H9 (cell line): Measurements from ENCODE around the gene HECW1. TPM values are rescaled to one million over a fixed set of nuclear protein-coding genes. Genes with fewer than 3 reads are reported as not detected.

Experiments used
- DNase-seq: peaks from one replicate; pipeline ENCODE4 v3.0.0-alpha.2; 2017
- H2AFZ ChIP-seq: one replicate; pipeline ENCODE4 v1.6.1; 2013; ENCODE audit warnings: mild to moderate bottlenecking, low read length, control low read depth, moderate library complexity
- H2AK5ac ChIP-seq: 2 replicates; pipeline ENCODE4 v1.6.1; 2013; ENCODE audit warnings: low read length, control low read depth, mixed read lengths; ENCODE audit not compliant: insufficient read length
- H2BK120ac ChIP-seq: one replicate; pipeline ENCODE4 v1.6.1; 2013; ENCODE audit warnings: low read depth, mild to moderate bottlenecking, low read length, control low read depth, inconsistent platforms; ENCODE audit not compliant: poor library complexity, severe bottlenecking
- H2BK12ac ChIP-seq: 2 replicates; pipeline ENCODE4 v1.6.1; 2013; ENCODE audit warnings: low read length, control low read depth, mixed read lengths, low read depth; ENCODE audit not compliant: insufficient read length
- H2BK15ac ChIP-seq: 2 replicates; pipeline ENCODE4 v1.6.1; 2013; ENCODE audit warnings: low read depth, low read length, control low read depth
- H2BK20ac ChIP-seq: one replicate; pipeline ENCODE4 v1.6.1; 2013; ENCODE audit warnings: low read depth, mild to moderate bottlenecking, low read length, control low read depth, inconsistent platforms; ENCODE audit not compliant: poor library complexity, severe bottlenecking
- H2BK5ac ChIP-seq: 2 replicates; pipeline ENCODE4 v1.6.1; 2013; ENCODE audit warnings: low read length, control low read depth, mixed read lengths; ENCODE audit not compliant: insufficient read length
- H3K14ac ChIP-seq: 2 replicates; pipeline ENCODE4 v1.6.1; 2013; ENCODE audit warnings: low read length, control low read depth; ENCODE audit not compliant: insufficient read depth
- H3K18ac ChIP-seq: 2 replicates; pipeline ENCODE4 v1.6.1; 2013; ENCODE audit warnings: low read depth, mild to moderate bottlenecking, mixed read lengths, low read length, control low read depth; ENCODE audit not compliant: insufficient read length
- H3K23ac ChIP-seq: 2 replicates; pipeline ENCODE4 v1.6.1; 2013; ENCODE audit warnings: low read length, control low read depth, mixed read lengths, low read depth; ENCODE audit not compliant: insufficient read length
- H3K23me2 ChIP-seq: 2 replicates; pipeline ENCODE4 v1.6.1; 2013; ENCODE audit warnings: low read depth, mild to moderate bottlenecking, mixed read lengths, low read length, control low read depth; ENCODE audit not compliant: insufficient read length, poor library complexity, severe bottlenecking
- H3K27ac ChIP-seq: 2 replicates; pipeline ENCODE4 v1.5.1; 2013; ENCODE audit warnings: low read length, control low read depth, mixed read lengths, low read depth; ENCODE audit not compliant: insufficient read length
- H3K27me3 ChIP-seq: 2 replicates; pipeline ENCODE4 v1.6.1; 2013; ENCODE audit warnings: low read length, control low read depth, inconsistent platforms; ENCODE audit not compliant: insufficient read depth
- H3K4ac ChIP-seq: 2 replicates; pipeline ENCODE4 v1.6.1; 2013; ENCODE audit warnings: low read depth, mild to moderate bottlenecking, control low read depth, inconsistent platforms, low read length, moderate library complexity
- H3K4me1 ChIP-seq: 2 replicates; pipeline ENCODE4 v1.6.1; 2013; ENCODE audit warnings: low read length, control low read depth, inconsistent platforms; ENCODE audit not compliant: insufficient read depth
- H3K4me2 ChIP-seq: 2 replicates; pipeline ENCODE4 v1.6.1; 2013; ENCODE audit warnings: low read length, control low read depth, mixed read lengths; ENCODE audit not compliant: insufficient read length, insufficient read depth
- H3K56ac ChIP-seq: 2 replicates; pipeline ENCODE4 v1.6.1; 2013; ENCODE audit warnings: low read depth, mild to moderate bottlenecking, mixed read lengths, low read length, control low read depth; ENCODE audit not compliant: insufficient read length
- H3K79me1 ChIP-seq: 2 replicates; pipeline ENCODE4 v1.6.1; 2013; ENCODE audit warnings: low read depth, mild to moderate bottlenecking, moderate library complexity, low read length, control low read depth, inconsistent platforms; ENCODE audit not compliant: insufficient read depth, poor library complexity, severe bottlenecking
- H3K79me2 ChIP-seq: 2 replicates; pipeline ENCODE4 v1.6.1; 2013; ENCODE audit warnings: low read length, control low read depth, inconsistent platforms; ENCODE audit not compliant: insufficient read depth
- H3K9ac ChIP-seq: 2 replicates; pipeline ENCODE4 v1.6.1; 2013; ENCODE audit warnings: low read length, control low read depth, mixed read lengths; ENCODE audit not compliant: insufficient read length; ENCODE audit errors: extremely low read depth
- H3K9me3 ChIP-seq: one replicate; pipeline ENCODE4 v1.6.1; 2013; ENCODE audit warnings: low read depth, low read length, inconsistent platforms; ENCODE audit not compliant: control insufficient read depth
- H3T11ph ChIP-seq: one replicate; pipeline ENCODE4 v1.6.1; 2013; ENCODE audit warnings: mild to moderate bottlenecking, low read length, control low read depth, inconsistent platforms
- H4K20me1 ChIP-seq: one replicate; pipeline ENCODE4 v1.6.1; 2013; ENCODE audit not compliant: control insufficient read depth, insufficient read length, insufficient read depth
- H4K5ac ChIP-seq: 2 replicates; pipeline ENCODE4 v1.6.1; 2013; ENCODE audit warnings: low read depth, mild to moderate bottlenecking, mixed read lengths, low read length, control low read depth; ENCODE audit not compliant: insufficient read length
- H4K8ac ChIP-seq: replicated peaks from 2 replicates; pipeline ENCODE4 v1.6.1; 2013; ENCODE audit warnings: low read length, control low read depth, mixed read lengths, low read depth; ENCODE audit not compliant: insufficient read length
- H4K91ac ChIP-seq: 2 replicates; pipeline ENCODE4 v1.6.1; 2013; ENCODE audit warnings: low read depth, mild to moderate bottlenecking, moderate library complexity, mixed read lengths, low read length, control low read depth; ENCODE audit not compliant: insufficient read length
- H3K27ac Mint-ChIP-seq, 3 experiments: 2 replicates in 2 of 3; 3 replicates in 1 of 3; pipeline ENCODE4 v1.8.0; 2020 to 2021; ENCODE audit warnings: mixed read lengths in 3 of 3, mild to moderate bottlenecking in 1 of 3, moderate library complexity in 1 of 3
- H3K27me3 Mint-ChIP-seq: 2 replicates; pipeline ENCODE4 v1.8.0; 2021; ENCODE audit warnings: low read depth, mild to moderate bottlenecking, moderate library complexity, mixed read lengths
- H3K36me3 Mint-ChIP-seq, 3 experiments: 2 replicates in 2 of 3; 3 replicates in 1 of 3; pipeline ENCODE4 v1.8.0; 2020 to 2021; ENCODE audit warnings: low read depth in 3 of 3, mixed read lengths in 3 of 3; ENCODE audit not compliant: insufficient read depth in 1 of 3
- H3K4me1 Mint-ChIP-seq, 2 experiments: 2 replicates each; pipeline ENCODE4 v1.8.0; 2020; ENCODE audit warnings: mixed read lengths in 2 of 2
- H3K4me3 Mint-ChIP-seq, 2 experiments: 2 replicates in 1 of 2; 3 replicates in 1 of 2; pipeline ENCODE4 v1.8.0; 2020 to 2021; ENCODE audit warnings: mild to moderate bottlenecking in 2 of 2, mixed read lengths in 2 of 2, moderate library complexity in 1 of 2
- H3K9me3 Mint-ChIP-seq, 2 experiments: 2 replicates in 1 of 2; 3 replicates in 1 of 2; pipeline ENCODE4 v1.8.0; 2020; ENCODE audit warnings: mild to moderate bottlenecking in 2 of 2, mixed read lengths in 2 of 2, moderate library complexity in 1 of 2
- CTCF ChIP-seq: fragments of 200-600 bp; sonication (generic); conservative IDR thresholded peaks from 3 replicates; pipeline ENCODE4 v1.8.0; 2021; ENCODE audit warnings: antibody characterized with exemption, mild to moderate bottlenecking
- WGBS: extraction: QIAGEN DNeasy Blood & Tissue Kit; methylation state at CpG from one replicate; pipeline ENCODE4 v1.1.7; 2013; ENCODE audit warnings: missing lambda C conversion rate, low lambda C conversion rate, mixed read lengths; ENCODE audit not compliant: insufficient read length; ENCODE audit errors: extremely low coverage; 5-methylcytosine and 5-hydroxymethylcytosine counted together
- total RNA-seq: library from RNA; stranded (reverse); gene quantifications from 2 replicates; pipeline ENCODE4 v1.2.1, GENCODE V29; 2021

Gene HECW1
- total RNA-seq, 1 experiment from 2014 or later = 5.0 TPM

GRCh38 chr7:43469051-43469450 is 356.6 kb downstream of the HECW1 start:
- WGBS = no CpG with 5 or more reads among the region's 10 CpGs

More at GRCh38 chr7:43469051-43469450, 356.6 kb downstream of the HECW1 start:
- no peak for DNase-seq
- Histone ChIP-seq H3K4me1 (no peaks in the 10 kb centered on the region; the same call in 1 of the 2 replicates), H2BK15ac (no peak overlapping the region), H3K27ac (no peak overlapping the region), H3T11ph (no peak overlapping the region), H2AFZ (no peak overlapping the region), H3K27me3 (no peaks in the 10 kb centered on the region), H3K79me1 (no peaks in the 10 kb centered on the region), H3K14ac (no peak overlapping the region), H3K9ac (no peak overlapping the region), H4K8ac (no peak overlapping the region), H2BK12ac (no peak overlapping the region), H3K4me2 (no peak overlapping the region), H2BK20ac (no peak overlapping the region), H2BK5ac (no peak overlapping the region), H3K79me2 (no peaks in the 10 kb centered on the region), H2AK5ac (no peak overlapping the region), H2BK120ac (no peak overlapping the region), H3K23me2 (no peaks in the 10 kb centered on the region), H4K20me1 (no peaks in the 10 kb centered on the region), H4K5ac (no peak overlapping the region), H3K4ac (no peak overlapping the region), H3K23ac (no peak overlapping the region), H3K18ac (no peak overlapping the region), H3K56ac (no peak overlapping the region), H3K9me3 (no peaks in the 10 kb centered on the region), H4K91ac (no peak overlapping the region)
- Mint-ChIP-seq H3K4me1 (peaks cover 24 to 37% of the 10 kb centered on the region in 2 experiments), H3K27ac (peak overlapping the region in 1 of 3 experiments; percentile 88; a peak in 2 of 7 replicates), H3K36me3 (peaks cover 0 to 3% (median 0%) of the 10 kb centered on the region in 3 experiments; a peak in 2 of 7 replicates), H3K4me3 (no peak overlapping the region), H3K27me3 (no peaks in the 10 kb centered on the region), H3K9me3 (no peaks in the 10 kb centered on the region; a peak in 1 of 5 replicates)
- no peak for TF ChIP-seq CTCF
